Activated T-cell treated with anti-CD3 and anti-CD28 coated beads for 48 hours (primary cell): ENCODE data around the gene USP44.
A peak's percentile ranks its signal among the peaks of the same experiment; 100 is the strongest.
"Not testable (repeated sequence)": the region's sequence is repeated elsewhere in the genome, so short reads cannot be mapped to it uniquely, and the experiment has no call there.

Experiments used
- DNase-seq: peaks from one replicate; pipeline ENCODE4 v3.0.0-alpha.2; 2020; ENCODE audit warnings: low read depth

USP44 gene

DNA sequence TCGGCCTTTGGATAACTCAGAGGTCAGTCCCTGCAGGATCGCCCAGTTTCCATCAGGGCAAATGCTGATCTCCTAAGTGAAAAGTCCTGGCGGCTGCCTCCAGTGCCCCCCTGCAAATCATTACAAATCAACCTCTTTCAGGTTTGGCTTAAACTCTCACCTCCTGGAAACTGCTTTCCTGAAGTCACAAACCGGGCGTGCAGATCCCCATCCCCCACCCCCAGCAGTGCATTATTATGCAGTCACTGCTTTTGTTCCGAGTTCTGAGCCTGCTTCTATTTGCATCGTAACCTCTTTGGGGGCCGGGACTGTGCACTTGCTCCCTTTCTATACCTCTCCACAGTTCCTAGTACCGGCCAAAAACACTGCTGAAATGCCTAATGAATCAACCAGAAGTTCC lies at the start of gene USP44:
USP44 (minus strand) TSS at position 172 of the 400 bp plus-strand sequence. CDS start 17,220 bp downstream, outside the sequence.
- DNase-seq = no peak

DNA sequence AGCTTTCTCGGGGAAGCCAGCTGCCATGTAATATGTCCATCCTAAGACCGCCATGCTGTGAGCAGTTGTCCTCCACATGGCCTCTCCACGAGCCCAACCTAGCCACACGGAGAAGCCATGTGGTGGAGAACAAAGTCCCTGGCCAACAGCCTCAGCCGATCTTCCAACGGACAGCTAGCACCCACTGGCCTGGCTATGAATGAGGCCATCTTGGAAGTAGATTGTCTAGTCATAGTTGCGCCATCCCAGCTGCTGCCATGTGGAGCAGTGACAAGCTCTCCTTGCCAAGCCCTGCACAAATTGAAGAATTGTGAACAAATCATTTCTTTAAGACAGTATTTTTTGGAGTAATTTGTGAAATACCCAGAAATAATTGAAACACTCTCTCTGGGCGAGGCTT lies 49.3 kb upstream of the USP44 start:
- no peak for DNase-seq

- DNase-seq = no peak
Measured at GRCh38 chr12:95599880-95600279, 48.6 kb upstream of the USP44 start.

DNA sequence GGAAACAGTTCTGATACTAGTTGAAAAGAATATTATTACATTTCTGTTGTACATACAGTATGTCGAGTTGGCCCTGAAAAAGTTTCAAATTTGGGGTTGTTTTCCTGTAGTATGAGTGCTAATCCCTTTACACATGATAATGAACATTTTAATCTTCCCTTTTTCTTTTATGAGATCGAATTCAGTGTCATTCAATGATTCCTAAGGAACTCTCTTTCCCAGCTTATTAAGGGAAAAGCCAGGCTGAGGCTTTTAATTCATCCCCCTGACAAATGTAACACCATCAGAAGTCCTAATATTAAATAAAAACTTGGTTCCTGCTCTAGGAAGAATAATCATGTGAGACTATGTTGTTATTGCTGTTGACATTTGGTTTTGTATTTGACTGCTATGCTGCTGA lies 42.9 kb upstream of the USP44 start:
- no peak for DNase-seq

DNA sequence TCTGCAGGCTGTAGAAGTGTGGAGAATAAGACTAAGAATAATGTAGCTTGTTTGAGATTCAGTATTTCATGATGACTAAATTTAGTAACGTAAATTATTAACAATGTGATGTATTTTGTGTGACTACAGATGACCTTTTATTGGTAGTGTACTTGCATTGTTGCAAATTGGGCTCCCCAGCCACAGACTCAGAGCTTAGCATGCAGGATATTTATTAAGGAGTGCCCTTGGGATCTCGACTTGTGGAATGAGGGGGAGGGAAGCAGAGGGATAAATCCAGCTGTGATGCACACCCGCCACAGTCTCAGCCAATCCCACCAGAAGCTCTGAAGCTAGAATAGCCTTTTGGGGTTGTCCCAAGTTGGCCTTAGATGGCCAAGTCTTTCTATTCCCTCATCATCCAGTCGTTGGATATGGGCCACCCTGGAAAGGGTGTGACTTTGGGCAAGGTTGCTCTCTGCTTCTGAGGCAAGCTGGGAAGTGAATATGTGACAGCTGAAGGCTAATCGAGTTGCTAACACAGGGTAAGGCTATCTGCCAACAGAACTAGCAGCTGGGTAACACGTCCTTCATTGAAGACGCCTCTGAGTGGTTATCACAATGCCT lies 42.1 kb upstream of the USP44 start:
- no peak for DNase-seq

GRCh38 chr12:95591731-95592130 lies 40.5 kb upstream of the USP44 start:
- no peak for DNase-seq

GRCh38 chr12:95590775-95591174 lies 39.5 kb upstream of the USP44 start:
- DNase-seq = no peak

DNA sequence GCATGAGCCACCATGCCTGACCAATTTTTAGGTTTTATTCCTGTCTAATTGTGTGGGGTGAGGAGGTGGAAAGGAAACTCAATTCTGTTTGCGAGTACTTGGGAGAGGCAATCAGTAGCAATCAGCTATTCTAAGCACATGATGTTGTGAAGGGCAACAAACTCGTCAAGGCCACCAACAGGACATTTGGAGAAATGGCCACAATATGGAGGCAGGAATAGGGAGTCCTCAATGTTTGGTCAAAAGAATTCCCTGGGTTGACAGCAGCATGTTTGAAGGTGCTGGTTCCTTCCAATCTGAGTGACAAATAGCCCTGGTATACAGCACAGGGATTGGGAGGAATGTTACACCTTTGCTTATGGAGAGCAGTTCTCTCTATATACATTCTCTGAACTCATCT lies 32.7 kb upstream of the USP44 start:
- no peak for DNase-seq

- no peak for DNase-seq
Measured at GRCh38 chr12:95582230-95583058, 31.2 kb upstream of the USP44 start.

GRCh38 chr12:95577820-95578219 lies 26.5 kb upstream of the USP44 start:
- no peak for DNase-seq

GRCh38 chr12:95574799-95575452 lies 23.6 kb upstream of the USP44 start:
- DNase-seq = no peak

DNA sequence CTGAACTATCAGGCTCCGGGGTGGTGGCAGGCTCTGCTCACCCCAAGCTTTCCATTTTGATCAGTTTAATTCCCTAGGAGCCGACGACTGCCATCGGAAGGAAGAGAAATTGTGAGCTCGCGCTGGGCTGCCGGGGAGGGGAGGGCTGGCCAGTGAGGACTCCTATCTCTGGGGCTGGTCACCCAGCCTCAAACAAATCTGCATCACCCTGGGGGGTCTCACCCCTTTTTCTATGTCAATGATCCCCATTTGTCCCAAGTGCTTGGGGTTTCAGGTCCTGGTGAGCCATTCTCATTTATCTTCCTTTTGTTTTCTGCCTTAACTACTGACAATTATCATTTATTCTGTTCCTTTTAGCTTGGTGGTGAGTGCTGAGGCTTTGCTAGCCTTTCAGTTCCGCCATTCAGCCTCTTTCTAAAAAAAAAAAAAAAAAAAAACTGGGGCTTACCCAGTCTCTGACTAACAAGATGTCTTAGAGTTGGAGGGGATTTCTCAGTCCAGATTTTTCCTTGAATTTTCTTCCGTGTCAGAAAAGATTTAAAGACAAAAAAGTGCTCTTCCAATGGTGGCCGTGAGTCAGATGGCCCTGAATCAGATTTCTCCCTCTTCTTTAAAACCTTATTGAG lies 22.8 kb upstream of the USP44 start:
- no peak for DNase-seq

DNA sequence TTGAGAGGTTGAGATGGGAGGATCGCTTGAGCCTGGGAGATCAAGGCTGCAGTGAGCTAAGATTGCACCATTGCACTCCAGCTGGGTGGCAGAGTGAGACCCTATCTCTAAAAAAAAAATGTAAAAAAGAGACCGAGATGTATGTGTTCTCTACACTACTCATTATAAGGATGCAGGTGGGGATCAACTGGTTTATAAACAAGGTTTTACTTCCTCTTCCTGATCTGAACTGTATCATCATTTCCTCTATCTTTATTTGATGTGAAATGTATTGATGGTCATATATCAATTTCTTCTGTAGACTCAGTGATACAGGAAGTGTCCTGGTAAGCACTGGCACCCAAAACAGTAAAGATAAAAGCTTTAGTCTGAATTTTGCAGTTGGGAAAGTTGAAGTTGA lies 20.1 kb upstream of the USP44 start:
- DNase-seq = no peak

- DNase-seq = not testable (repeated sequence)
Measured at GRCh38 chr12:95568045-95568444, 16.8 kb upstream of the USP44 start.

GRCh38 chr12:95557625-95558024 lies 6.3 kb upstream of the USP44 start:
- no peak for DNase-seq

DNA sequence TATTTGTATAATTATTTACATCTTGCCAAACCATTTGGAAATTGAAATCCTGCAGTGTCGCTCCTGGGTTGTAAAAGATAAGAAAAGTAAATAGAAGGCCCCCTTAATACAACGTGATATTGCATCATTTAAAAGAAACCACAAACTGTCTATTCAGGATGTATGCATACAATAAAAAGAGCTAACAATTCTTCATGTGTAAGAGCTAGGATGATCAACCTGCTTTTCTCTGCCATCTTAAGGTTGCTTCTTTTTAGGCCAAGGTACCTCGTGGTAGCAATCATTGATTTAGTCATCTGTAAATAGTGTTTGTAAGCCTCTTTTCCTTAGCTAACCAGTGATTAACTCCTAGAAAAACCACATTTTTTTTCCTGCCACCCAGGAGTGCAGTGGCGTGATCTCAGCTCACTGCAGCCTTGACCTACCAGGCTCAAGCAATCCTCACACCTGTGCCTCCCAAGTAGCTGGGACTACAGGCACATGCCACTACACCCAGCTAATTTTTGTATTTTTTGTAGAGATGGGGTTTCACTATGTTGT lies 3.3 kb upstream of the USP44 start:
- no peak for DNase-seq

- no peak for DNase-seq
Measured at GRCh38 chr12:95553197-95553943, 2.1 kb upstream of the USP44 start.

DNA sequence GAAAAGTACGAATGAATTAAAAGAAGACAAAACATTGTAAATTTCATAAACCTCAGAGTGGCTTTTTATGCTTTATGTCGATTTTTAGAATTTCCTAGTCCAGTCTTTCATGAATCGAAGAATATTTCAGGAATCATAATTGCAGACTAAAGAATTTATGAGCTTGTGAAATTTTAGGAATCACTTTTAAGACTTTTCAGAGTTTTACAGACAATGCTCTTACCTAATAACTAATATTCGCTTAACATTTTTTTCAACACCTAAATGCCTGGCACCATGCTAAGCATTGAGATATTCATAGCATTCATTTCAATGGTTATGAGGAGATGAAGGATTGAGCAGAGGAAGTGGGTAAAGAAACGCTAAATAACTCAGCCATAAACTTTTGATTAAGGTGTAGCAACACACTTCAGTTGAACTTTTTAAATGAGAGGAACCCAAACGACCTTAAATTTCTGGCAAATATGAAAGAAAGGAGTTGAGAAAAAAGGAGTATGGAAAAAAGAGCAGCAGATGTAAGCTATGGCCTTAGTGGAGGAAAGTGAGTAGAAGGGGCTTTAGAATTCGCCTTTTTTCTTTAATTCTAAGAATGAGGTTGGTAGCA lies 739 bp upstream of the USP44 start:
- DNase-seq = no peak

DNA sequence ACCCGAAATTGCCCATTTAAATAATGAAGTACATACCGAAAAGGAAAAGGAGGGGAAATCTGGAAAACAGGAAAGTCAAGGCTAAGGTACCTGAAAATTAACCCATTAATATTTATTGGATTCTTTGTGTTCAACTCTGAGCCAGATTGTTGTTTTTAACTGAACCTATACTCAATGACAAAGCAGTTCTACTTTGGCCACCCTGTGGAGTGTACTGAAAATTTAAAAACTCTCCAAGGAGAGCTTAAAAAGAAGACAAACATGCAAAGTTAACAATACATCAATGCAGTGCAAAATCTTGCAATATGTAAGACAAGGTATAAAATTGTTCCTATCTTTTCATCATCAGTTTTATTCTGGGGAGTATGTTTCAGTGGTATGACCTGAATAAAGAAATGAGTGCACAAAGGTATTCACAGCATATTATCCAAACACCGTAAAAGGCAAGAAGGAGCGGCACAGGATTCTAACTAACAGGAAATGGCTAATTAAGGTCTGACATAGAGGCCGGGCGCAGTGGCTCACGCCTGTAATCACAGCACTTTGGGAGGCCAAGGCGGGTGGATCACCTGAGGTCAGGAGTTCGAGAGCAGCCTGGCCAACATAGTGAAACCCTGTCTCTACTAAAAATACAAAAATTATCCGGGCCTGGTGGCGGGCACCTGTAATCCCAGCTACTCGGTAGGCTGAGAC lies 1.7 kb downstream of the USP44 start:
- DNase-seq = no peak

DNA sequence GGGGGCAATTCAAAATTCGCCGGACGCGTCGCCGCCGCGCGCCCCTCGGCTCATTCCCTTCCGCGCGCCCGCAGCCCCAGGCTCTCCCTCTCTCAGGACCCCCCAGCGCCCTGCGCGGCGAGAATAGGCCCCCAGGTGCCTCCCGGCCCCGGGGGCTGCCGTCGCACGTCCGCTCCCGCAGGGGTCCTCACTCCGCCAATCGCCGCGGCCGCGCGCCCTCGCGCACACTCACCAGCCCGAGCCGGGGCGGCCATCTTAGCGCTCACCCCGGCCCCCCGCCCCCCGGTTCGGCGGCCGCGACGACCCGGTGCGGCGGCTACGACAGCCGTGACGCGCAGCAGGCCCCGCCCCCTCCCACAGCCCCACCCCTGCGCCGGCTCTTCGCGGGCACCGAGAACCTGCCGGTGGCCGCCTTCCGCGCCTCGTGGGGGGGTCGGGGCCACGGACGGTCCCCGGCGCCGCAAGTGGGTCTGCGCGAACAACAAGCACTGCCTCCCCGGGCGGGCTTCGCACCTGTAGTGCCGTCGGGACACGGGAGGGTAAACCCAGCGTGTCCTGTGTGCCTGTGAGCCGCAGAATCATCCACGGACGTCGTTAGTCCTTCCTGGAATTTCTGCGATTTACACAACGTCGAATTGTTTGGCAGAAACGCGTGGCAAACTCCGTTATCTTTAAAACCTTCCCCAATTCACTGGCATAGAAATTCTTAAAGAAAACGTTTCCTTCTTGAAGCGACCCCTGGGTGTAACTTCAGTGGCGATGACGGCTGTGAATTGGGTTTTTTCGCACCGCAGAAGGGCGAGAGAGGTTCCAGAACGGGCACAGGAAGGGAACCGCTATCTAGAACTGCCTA lies 2.5 kb downstream of the USP44 start:
- peak; percentile 59 for DNase-seq
